ENCODE measurements around the gene NLRP12.

Gene NLRP12, protein sequence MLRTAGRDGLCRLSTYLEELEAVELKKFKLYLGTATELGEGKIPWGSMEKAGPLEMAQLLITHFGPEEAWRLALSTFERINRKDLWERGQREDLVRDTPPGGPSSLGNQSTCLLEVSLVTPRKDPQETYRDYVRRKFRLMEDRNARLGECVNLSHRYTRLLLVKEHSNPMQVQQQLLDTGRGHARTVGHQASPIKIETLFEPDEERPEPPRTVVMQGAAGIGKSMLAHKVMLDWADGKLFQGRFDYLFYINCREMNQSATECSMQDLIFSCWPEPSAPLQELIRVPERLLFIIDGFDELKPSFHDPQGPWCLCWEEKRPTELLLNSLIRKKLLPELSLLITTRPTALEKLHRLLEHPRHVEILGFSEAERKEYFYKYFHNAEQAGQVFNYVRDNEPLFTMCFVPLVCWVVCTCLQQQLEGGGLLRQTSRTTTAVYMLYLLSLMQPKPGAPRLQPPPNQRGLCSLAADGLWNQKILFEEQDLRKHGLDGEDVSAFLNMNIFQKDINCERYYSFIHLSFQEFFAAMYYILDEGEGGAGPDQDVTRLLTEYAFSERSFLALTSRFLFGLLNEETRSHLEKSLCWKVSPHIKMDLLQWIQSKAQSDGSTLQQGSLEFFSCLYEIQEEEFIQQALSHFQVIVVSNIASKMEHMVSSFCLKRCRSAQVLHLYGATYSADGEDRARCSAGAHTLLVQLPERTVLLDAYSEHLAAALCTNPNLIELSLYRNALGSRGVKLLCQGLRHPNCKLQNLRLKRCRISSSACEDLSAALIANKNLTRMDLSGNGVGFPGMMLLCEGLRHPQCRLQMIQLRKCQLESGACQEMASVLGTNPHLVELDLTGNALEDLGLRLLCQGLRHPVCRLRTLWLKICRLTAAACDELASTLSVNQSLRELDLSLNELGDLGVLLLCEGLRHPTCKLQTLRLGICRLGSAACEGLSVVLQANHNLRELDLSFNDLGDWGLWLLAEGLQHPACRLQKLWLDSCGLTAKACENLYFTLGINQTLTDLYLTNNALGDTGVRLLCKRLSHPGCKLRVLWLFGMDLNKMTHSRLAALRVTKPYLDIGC

GRCh38 chr19:53824134-53824611 is at the start of gene NLRP12:
NLRP12 (minus strand) TSS chr19:53824314; CDS start chr19:53824174, 140 bp downstream.
- TF ChIP-seq, protein P1, sequence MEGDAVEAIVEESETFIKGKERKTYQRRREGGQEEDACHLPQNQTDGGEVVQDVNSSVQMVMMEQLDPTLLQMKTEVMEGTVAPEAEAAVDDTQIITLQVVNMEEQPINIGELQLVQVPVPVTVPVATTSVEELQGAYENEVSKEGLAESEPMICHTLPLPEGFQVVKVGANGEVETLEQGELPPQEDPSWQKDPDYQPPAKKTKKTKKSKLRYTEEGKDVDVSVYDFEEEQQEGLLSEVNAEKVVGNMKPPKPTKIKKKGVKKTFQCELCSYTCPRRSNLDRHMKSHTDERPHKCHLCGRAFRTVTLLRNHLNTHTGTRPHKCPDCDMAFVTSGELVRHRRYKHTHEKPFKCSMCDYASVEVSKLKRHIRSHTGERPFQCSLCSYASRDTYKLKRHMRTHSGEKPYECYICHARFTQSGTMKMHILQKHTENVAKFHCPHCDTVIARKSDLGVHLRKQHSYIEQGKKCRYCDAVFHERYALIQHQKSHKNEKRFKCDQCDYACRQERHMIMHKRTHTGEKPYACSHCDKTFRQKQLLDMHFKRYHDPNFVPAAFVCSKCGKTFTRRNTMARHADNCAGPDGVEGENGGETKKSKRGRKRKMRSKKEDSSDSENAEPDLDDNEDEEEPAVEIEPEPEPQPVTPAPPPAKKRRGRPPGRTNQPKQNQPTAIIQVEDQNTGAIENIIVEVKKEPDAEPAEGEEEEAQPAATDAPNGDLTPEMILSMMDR (IDR thresholded peaks at IDR 0.05): no peak

- TF ChIP-seq, protein P1 (IDR thresholded peaks at IDR 0.05): no peak
Measured at GRCh38 chr19:53872762-53873161, 48.6 kb upstream of the NLRP12 start.

DNA sequence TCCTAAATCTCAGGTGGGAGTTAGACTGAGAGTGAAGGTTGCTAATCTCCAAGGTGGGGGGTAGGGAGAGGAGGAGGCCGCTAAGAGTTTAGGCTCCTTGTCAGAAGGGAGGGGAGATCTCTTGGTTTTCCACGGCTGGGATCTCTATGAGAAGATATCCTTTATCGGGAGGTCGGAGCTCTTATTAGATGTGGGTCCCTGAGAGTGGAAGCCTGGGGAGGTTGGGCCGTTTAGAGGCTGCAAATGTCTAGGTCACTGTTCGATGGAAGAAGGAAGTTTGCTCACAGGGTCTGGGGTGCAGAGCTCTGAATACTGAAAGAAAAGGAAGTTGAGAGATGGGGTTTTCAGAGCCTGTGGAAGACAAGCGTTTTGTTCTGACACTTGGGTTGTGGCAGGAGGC is 47.3 kb upstream of the NLRP12 start:
- TF ChIP-seq, protein P1 (IDR thresholded peaks at IDR 0.05): no peak

- TF ChIP-seq, protein P1 (IDR thresholded peaks at IDR 0.05): no peak
Measured at GRCh38 chr19:53870485-53870844, 46.4 kb upstream of the NLRP12 start.

GRCh38 chr19:53868892-53869804 is 45.0 kb upstream of the NLRP12 start:
- TF ChIP-seq, protein P1 (IDR thresholded peaks at IDR 0.05): no peak

GRCh38 chr19:53868091-53868891 is 44.2 kb upstream of the NLRP12 start:
- TF ChIP-seq, protein P1 (IDR thresholded peaks at IDR 0.05): no peak
